GM10266 (cell line): Measurements from ENCODE around the gene SUGP1.

ENCODE experiments used
- DNase-seq: peaks from one replicate; pipeline ENCODE4 v3.0.0; 2012; ENCODE audit errors: extremely low spot score
- TF ChIP-seq, protein P1 (sequence below): IDR thresholded peaks from 2 replicates; pipeline ENCODE4 v1.5.1; 2012; ENCODE audit warnings: mild to moderate bottlenecking, low read depth; ENCODE audit not compliant: control insufficient read depth, insufficient read depth; ENCODE audit errors: missing control alignments

The SUGP1 gene

DNA sequence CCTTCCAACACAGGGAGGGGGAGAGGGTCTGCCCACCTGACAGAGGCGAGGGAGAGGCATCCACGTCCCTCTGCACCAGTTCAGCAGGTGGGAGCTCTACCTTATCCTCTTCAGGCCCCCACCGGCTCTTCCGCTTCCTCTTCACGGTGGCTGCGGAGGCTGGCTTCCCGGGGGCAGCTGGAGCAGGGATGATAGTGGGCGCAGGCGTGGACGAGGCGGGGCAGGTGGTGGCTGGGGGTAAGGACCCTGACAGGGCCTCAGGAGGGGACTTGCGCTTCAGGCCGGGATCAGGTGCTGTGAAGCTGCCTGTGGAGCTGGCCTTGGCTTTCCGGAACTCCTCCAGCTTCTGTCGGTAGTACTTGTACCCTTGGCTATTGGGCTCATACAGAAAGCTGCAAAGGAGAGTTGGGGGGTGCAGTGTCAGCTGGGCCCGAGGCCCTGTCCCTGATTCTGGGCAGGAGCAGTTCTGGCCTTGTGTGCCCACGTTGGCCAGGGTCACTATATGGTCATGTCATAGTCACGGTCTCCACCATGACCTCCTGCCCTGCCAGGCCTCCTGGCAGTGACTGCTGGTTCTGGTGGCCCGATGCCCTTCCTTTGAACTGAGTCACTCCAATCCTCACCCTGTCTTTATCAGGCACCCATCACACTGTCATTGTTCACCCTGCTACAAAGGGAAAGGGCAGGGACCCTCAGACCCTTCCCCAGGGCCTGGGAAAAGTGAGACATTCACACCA lies 23.2 kb downstream of the SUGP1 start:
- TF ChIP-seq, protein P1, sequence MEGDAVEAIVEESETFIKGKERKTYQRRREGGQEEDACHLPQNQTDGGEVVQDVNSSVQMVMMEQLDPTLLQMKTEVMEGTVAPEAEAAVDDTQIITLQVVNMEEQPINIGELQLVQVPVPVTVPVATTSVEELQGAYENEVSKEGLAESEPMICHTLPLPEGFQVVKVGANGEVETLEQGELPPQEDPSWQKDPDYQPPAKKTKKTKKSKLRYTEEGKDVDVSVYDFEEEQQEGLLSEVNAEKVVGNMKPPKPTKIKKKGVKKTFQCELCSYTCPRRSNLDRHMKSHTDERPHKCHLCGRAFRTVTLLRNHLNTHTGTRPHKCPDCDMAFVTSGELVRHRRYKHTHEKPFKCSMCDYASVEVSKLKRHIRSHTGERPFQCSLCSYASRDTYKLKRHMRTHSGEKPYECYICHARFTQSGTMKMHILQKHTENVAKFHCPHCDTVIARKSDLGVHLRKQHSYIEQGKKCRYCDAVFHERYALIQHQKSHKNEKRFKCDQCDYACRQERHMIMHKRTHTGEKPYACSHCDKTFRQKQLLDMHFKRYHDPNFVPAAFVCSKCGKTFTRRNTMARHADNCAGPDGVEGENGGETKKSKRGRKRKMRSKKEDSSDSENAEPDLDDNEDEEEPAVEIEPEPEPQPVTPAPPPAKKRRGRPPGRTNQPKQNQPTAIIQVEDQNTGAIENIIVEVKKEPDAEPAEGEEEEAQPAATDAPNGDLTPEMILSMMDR, result no peak

DNA sequence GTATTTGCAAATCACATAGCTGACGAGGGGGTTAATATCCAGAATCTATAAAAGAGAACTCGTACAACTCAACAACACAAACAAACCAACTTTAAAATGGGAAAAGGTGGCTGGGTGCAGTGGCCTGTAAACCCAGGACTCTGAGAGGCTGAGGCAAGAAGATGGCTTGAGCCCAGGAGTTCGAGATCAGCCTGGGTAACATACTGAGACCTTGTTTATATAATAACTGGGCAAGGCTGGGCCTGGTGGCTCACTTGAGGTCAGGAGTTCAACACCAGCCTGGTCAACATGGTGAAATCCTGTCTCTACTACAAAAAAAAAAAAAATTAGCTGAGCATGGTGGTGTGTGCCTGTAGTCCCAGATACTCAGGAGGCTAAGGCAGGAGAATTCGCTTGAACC lies 25.4 kb downstream of the SUGP1 start:
- TF ChIP-seq, protein P1, result no peak
- DNase-seq, result no peak

More for the DNA sequence above, 23.2 kb downstream of the SUGP1 start:
- DNase-seq, result peak; percentile 6

DNA sequence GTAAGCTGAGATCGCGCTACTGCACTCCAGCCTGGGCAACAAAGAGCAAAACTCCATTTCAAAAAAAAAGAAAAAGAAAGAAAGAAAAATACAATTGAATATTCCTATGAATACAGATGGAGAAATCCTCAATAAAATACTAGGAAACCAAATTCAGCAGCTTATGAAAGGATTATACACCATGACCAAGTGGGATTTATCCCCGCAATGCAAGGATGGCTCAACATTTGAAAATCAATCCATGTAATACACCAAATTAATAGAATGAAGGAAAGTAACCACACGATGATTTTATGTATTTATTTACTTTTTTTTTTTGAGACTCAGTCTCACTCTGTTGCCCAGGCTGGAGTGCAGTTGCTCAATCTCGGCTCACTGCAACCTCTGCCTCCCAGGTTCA lies 27.7 kb downstream of the SUGP1 start:
- DNase-seq, result no peak
- TF ChIP-seq, protein P1, result no peak

DNA sequence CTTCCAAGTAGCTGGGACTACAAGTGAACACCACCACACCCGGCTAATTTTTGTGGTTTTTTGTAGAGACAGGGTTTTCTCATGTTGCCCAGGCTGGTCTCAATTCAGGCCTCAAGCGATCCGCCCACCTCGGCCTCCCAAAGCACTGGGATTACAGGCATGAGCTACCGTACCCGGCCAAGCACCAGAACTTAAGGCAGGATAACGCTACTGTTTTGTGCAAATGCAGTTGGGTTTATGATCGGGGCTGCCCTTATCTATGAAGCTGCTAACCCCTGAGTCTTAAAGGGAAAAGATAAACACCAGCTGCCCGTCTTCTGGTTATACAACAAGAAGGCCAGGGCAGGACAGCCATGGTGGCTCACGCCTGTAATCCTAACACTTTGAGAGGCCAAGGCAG lies 34.6 kb downstream of the SUGP1 start:
- TF ChIP-seq, protein P1, result no peak
- no peak for DNase-seq

DNA sequence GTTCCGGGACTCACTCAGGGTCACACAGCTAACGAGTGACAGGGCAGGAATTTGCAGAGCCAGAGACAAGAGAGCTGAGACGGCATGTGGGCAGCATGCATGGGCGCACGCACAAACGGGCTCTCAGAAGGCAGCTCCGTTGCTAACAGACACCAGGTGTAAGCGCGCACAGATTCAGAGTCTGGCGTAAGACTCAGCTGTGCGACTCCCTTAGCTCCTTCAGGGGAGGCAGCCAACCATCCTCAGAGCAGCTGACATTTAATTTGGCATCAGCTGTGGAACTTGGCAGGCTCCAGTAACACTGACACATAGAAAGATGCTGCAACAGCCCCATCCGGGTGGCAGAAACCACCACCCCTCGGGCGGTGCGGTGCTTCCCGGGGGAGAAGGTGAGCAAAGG lies 39.7 kb downstream of the SUGP1 start:
- no peak for DNase-seq

DNA sequence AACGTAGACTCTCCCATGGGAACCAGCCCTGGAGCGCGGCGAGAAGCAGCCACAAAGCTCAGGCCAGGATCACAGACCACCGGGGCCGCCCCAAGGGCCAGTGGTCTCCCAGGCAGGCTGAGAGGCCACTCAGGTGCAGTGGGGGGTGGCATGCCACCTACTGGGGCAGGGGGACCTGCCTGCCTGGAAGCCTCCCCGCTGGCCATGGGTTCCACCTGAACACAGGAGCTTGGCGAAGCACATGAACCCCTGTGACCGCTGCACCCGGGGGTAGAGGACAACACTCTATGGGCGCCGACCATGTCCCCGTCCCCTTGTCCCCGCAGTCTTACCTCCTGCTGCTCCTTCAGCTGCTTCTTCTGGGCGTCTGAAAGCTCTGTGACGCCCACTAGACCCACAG lies 40.5 kb downstream of the SUGP1 start:
- TF ChIP-seq, protein P1, result no peak
- no peak for DNase-seq

More for the DNA sequence above, 39.7 kb downstream of the SUGP1 start:
- TF ChIP-seq, protein P1, result no peak

DNA sequence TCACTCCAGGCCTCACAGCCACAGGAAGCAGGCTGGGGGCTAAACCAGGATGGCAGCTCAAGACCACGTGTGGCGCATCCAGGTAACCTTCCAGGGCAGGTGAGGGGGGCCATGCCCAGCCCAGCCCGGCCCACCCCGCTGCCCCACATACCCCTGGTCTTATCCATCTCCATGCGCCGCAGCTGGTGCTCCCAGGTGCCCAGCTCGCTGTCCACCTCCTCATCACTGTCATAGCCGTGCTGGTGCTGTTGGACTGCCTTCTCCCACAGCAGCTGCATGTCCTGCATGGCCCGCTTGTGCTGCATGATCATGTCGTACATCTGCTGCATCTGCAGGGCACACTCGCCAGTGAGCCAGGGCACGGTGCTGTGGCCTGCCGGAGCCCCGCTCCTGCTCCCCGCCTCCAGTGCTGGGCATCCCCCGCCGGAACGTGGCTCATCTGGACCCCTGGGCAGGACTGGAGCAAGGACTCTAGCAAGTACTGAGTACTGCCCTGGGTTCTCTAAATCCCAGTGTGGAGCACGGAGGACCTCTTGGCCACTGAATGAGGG lies 41.2 kb downstream of the SUGP1 start:
- DNase-seq, result no peak
- TF ChIP-seq, protein P1, result no peak
